Right lobe of liver (tissue), 6 donors: ENCODE results near the gene LZTR1. TPM values are rescaled to one million over a fixed set of nuclear protein-coding genes. Genes with fewer than 3 reads are reported as not detected.
"Not testable (repeated sequence)": the region's sequence is repeated elsewhere in the genome, so short reads cannot be mapped to it uniquely, and the experiment has no call there.

Source experiments
- ATAC-seq, 4 donors: fragments of 200-7000 bp; cut with Tn5 transposase; one replicate each; pipeline ENCODE4 v1.9.1; 2020; ENCODE audit warnings: mild to moderate bottlenecking in 4 of 4, moderate library complexity in 4 of 4
- DNase-seq, 3 donors: peaks; one replicate each; pipeline ENCODE4 v3.0.0-alpha.2; 2020
- H3K27ac ChIP-seq, 3 donors: fragments of 200-600 bp; one replicate each; pipeline ENCODE4 v1.8.0; 2022
- H3K27me3 ChIP-seq, 2 donors: fragments of 200-600 bp; one replicate each; pipeline ENCODE4 v1.8.0; 2022
- H3K36me3 ChIP-seq, 4 donors: fragments of 200-600 bp; sonication (generic) in 1 of 4; one replicate each; pipeline versions ENCODE4 v1.5.1 to v1.8.0; 2017 to 2022; ENCODE audit warnings: control low read depth in 1 of 4
- H3K4me1 ChIP-seq, 4 donors: fragments of 200-600 bp; sonication (generic) in 1 of 4; one replicate each; pipeline versions ENCODE4 v1.5.1 to v1.8.0; 2017 to 2022; ENCODE audit warnings: control low read depth in 1 of 4
- H3K4me3 ChIP-seq, 3 donors: fragments of 200-600 bp; one replicate each; pipeline ENCODE4 v1.8.0; 2022
- H3K9me3 ChIP-seq, 4 donors: fragments of 200-600 bp; sonication (generic) in 1 of 4; one replicate each; pipeline versions ENCODE4 v1.5.1 to v1.8.0; 2017 to 2022; ENCODE audit warnings: control low read depth in 1 of 4
- POLR2A ChIP-seq: fragments of 450-650 bp; IDR thresholded peaks from one replicate; pipeline ENCODE4 v1.6.1; 2017; ENCODE audit warnings: antibody characterized with exemption, mild to moderate bottlenecking
- WGBS: methylation state at CpG from one replicate; pipeline ENCODE4 v1.1.6; 2018; ENCODE audit warnings: low coverage, low lambda C conversion rate; ENCODE audit not compliant: insufficient coverage; ENCODE audit errors: missing lambda C conversion rate; 5-methylcytosine and 5-hydroxymethylcytosine counted together
- intact Hi-C, 2 donors: fragments of 100-400 bp; cut with DNase I; formaldehyde crosslinking; loops; one replicate each; pipeline versions ENCODE4 v1.11.2 to v1.14.1; 2022
- long read RNA-seq: library from polyadenylated mRNA; unstranded; transcript quantifications from one replicate; pipeline ENCODE4 v2.0.0, GENCODE V29; 2019
- total RNA-seq, 6 experiments: library from RNA; depleted of rRNA in 2 of 6; stranded (reverse); fragments of >200 nt in 2 of 6; fragmentation: NEBNext Ultra II Directional in 3 of 6; extraction: Animal tissue kit (Norgen Biotek cat#: 25700) in 3 of 6; gene quantifications; one replicate each; pipeline versions ENCODE4 v1.1.0 to v1.2.4, GENCODE V29; 2016 to 2023
- TF ChIP-seq, protein P1 (sequence below), 4 donors: fragments of 200-600 bp in 3 of 4; fragments of 450-650 bp in 1 of 4; IDR thresholded peaks; one replicate each; pipeline versions ENCODE4 v1.5.1 to v1.8.0; 2016 to 2022; ENCODE audit warnings: antibody characterized with exemption in 4 of 4, mild to moderate bottlenecking in 2 of 4
- donor health status: DM: no; HTN: yes; CAD: no.
- donor health status: DM: no; HTN: no; CAD: no.
- donor health status: DM: no; HTN: no; CAD: no.
- donor health status: DM: no; HTN: yes; CAD: no.
- donor health status: DM: no; HTN: yes; CAD: no.

The LZTR1 gene
- total RNA-seq, result 10 to 100 TPM; 22.7 to 33.3 (median 27.0) TPM
- long read RNA-seq, partial matches to known transcripts, result 0 of 4 reads
- long read RNA-seq, other reads (novel, unspliced or antisense), result 4 of 4 reads

DNA sequence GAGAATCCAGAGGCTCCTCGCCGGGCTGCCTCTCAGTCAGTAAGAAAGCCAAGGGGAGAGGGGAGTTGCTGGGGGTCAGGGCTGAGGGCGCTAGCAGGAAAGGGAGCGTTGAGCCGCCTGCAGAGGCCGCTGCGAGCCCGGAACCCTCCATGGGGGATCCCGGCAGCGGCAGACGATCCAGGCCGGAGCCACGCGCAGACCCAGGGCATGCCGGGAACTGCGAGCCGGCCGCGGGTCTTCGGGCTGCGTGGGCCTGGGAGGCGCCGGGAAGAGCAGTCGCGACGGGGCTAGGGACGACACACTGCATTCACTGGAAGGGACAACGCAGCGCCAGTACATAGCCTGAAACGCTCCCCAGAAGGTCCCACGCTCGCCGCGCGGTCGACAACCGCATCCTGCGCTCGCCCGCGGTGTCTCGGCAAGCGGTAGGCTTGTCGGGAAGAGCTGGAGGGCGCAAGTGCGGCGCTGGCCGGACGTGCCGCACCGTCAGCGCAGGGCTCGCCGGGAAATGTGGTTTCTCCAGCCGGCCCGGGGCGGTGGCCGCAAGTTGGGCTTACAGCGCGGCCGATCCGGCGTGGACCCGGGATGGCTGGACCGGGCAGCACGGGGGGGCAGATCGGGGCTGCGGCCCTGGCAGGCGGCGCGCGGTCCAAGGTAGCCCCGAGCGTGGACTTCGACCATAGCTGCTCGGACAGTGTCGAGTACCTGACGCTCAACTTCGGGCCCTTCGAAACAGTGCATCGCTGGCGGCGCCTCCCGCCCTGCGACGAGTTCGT is at the start of gene LZTR1:
Gene LZTR1 (plus strand): TSS at position 511 of the 776 bp plus-strand sequence. CDS start 75 bp downstream, at position 586.
- TF ChIP-seq, protein P1, sequence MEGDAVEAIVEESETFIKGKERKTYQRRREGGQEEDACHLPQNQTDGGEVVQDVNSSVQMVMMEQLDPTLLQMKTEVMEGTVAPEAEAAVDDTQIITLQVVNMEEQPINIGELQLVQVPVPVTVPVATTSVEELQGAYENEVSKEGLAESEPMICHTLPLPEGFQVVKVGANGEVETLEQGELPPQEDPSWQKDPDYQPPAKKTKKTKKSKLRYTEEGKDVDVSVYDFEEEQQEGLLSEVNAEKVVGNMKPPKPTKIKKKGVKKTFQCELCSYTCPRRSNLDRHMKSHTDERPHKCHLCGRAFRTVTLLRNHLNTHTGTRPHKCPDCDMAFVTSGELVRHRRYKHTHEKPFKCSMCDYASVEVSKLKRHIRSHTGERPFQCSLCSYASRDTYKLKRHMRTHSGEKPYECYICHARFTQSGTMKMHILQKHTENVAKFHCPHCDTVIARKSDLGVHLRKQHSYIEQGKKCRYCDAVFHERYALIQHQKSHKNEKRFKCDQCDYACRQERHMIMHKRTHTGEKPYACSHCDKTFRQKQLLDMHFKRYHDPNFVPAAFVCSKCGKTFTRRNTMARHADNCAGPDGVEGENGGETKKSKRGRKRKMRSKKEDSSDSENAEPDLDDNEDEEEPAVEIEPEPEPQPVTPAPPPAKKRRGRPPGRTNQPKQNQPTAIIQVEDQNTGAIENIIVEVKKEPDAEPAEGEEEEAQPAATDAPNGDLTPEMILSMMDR (IDR thresholded peaks at IDR 0.05), result peak; percentile 23 to 49 (median 48)
- TF ChIP-seq POLR2A, result peak; percentile 85
- H3K4me3 ChIP-seq, result peak within 1 kb of the TSS; percentile 78 to 97 (median 96)
- WGBS, result 0% methylated on average over 10 of the region's 87 CpGs
- ATAC-seq (peak; percentile 86 to 89 (median 87)), DNase-seq (peak; percentile 91 to 93 (median 92))
- peak within 1 kb of the TSS; percentile 85 to 87 (median 87) for H3K27ac ChIP-seq
- no peaks in the 10 kb centered on the region for H3K27me3 ChIP-seq
- peaks cover 0 to 24% (median 5%) of the 10 kb centered on the region in 4 donors for H3K4me1 ChIP-seq
- no peaks in the 10 kb centered on the region for H3K9me3 ChIP-seq
- intact Hi-C loops, result no loop called here
- H3K36me3 ChIP-seq, result peaks cover 0 to 9% (median 2%) of the 10 kb centered on the region in 4 donors

DNA sequence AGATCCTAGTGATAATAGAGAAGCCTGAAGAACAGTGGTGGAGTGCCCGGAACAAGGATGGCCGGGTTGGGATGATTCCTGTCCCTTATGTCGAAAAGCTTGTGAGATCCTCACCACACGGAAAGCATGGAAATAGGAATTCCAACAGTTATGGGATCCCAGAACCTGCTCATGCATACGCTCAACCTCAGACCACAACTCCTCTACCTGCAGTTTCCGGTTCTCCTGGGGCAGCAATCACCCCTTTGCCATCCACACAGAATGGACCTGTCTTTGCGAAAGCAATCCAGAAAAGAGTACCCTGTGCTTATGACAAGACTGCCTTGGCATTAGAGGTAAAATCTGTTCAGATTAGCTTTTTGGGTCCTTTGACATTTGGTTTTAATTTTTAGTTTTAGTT is 48.2 kb upstream of the LZTR1 start:
- peaks cover 0 to 33% (median 16%) of the 10 kb centered on the region in 4 donors for H3K4me1 ChIP-seq
- WGBS, result 93% methylated on average over 7 of the region's 7 CpGs

DNA sequence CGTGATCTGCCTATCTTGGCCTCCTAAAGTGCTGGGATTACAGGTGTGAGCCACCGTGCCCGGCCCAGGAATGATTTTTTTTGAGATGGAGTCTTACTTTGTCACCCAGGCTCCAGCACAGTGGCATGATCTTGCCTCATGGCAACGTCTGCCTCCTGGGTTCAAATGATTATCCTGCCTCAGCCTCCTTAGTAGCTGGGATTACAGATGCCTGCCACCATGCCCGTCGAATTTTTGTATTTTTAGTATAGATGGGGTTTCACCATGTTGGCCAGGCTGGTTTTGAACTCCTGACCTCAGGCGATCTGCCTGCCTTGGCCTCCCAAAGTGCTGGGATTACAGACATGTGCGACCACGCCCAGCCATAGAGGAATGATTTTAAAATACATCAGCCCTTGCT is 47.0 kb upstream of the LZTR1 start:
- H3K27ac ChIP-seq, H3K27me3 ChIP-seq, intact Hi-C loops, ATAC-seq, H3K4me3 ChIP-seq, H3K9me3 ChIP-seq, DNase-seq: not testable (repeated sequence)
- H3K4me1 ChIP-seq, result peaks cover 0 to 39% (median 20%) of the 10 kb centered on the region in 4 donors
- peaks cover 0 to 18% (median 10%) of the 10 kb centered on the region in 4 donors for H3K36me3 ChIP-seq
- 85% methylated on average over 9 of the region's 9 CpGs for WGBS

More for the DNA sequence above, 48.2 kb upstream of the LZTR1 start:
- Histone ChIP-seq H3K27me3 (no peaks in the 10 kb centered on the region), H3K9me3 (no peaks in the 10 kb centered on the region), H3K36me3 (peaks cover 0 to 18% (median 10%) of the 10 kb centered on the region in 4 donors), H3K4me3 (no peak overlapping the region), H3K27ac (no peak overlapping the region)
- ATAC-seq, result no peak
- no peak for TF ChIP-seq POLR2A
- TF ChIP-seq, protein P1 (IDR thresholded peaks at IDR 0.05), result no peak
- DNase-seq, result no peak
- intact Hi-C loops, result no loop called here

- intact Hi-C loops, H3K4me3 ChIP-seq, H3K27ac ChIP-seq, ATAC-seq, H3K27me3 ChIP-seq, H3K9me3 ChIP-seq, DNase-seq: not testable (repeated sequence)
- Histone ChIP-seq H3K36me3 (peaks cover 0 to 18% (median 10%) of the 10 kb centered on the region in 4 donors), H3K4me1 (peaks cover 0 to 48% (median 22%) of the 10 kb centered on the region in 4 donors)
- WGBS, result 58% methylated on average over 9 of the region's 11 CpGs
Measured at GRCh38 chr22:20935780-20936539, 46.1 kb upstream of the LZTR1 start.

DNA sequence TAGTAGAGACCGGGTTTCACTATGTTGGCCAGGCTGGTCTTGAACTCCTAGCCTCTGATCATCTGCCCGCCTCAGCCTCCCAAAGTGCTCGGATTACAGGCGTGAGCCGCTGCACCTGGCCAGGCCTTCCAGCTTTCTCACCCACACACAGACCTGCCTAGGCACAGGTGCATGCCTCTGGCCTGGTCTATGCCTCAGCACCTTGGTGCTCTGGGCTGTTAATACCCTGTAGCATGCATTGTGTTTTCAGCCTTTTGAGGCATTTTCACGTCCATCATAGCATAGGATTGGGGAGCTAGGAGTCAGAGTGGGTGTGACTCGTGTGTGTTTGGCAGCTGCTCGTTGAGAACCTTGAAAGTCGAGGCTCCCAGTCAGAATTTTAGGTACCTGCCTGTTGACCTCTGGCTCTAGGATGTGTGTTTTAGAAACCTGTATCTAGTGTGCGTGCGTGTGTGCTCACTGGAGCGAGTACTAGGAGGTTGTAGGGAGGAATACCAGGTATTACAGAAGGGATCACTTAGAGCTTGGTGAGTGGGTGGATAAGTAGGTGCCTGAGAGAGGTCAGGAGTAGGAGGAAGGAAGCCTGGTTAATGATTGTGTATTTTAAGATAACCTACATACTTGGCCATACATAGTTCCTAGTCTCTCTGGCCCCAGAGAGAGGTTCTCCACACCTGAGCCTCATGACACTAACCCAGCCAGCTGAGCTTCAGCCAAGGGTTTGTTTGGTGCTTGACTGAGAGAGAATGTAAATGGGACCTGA is 44.9 kb upstream of the LZTR1 start:
- Histone ChIP-seq H3K4me3 (no peak overlapping the region), H3K27me3 (no peaks in the 10 kb centered on the region), H3K4me1 (peaks cover 0 to 57% (median 24%) of the 10 kb centered on the region in 4 donors), H3K9me3 (no peaks in the 10 kb centered on the region), H3K36me3 (peaks cover 0 to 18% (median 10%) of the 10 kb centered on the region in 4 donors), H3K27ac (peak overlapping the region in 2 of 3 donors; percentile 54 to 66)
- ATAC-seq, result peak; percentile 76 to 90 (median 81)
- DNase-seq, result peak in 1 of 3 donors; percentile 81
- intact Hi-C loops, result no loop called here
- 35% methylated on average over 12 of the region's 12 CpGs for whole genome bisulfite sequencing
- no peak for TF ChIP-seq POLR2A
- TF ChIP-seq, protein P1 (IDR thresholded peaks at IDR 0.05), result no peak
